Esophagus muscularis mucosa (tissue), 4 donors: ENCODE results near the gene SFT2D3. TPM values are rescaled to one million over a fixed set of nuclear protein-coding genes. Genes with fewer than 3 reads are reported as not detected.
A peak's percentile ranks its signal among the peaks of the same experiment; 100 is the strongest.

ENCODE experiments used
- DNase-seq: peaks from one replicate; pipeline ENCODE4 v3.0.0-alpha.2; 2017; ENCODE audit errors: extremely low spot score
- H3K27ac ChIP-seq, 4 donors: fragments of 200-600 bp; sonication (generic); replicated peaks in 1 of 4; 1 replicate in 3 of 4; 2 replicates in 1 of 4; pipeline ENCODE4 v1.5.1; 2016 to 2019; ENCODE audit warnings: mild to moderate bottlenecking in 1 of 4
- H3K27me3 ChIP-seq, 4 donors: fragments of 200-600 bp; sonication (generic); one replicate each; pipeline versions ENCODE4 v1.5.1 to v1.6.0; 2016 to 2019
- H3K36me3 ChIP-seq, 4 donors: fragments of 200-600 bp; sonication (generic); one replicate each; pipeline ENCODE4 v1.5.1; 2016 to 2019
- H3K4me1 ChIP-seq, 4 donors: fragments of 200-600 bp; sonication (generic); one replicate each; pipeline ENCODE4 v1.5.1; 2016 to 2019
- H3K4me3 ChIP-seq, 4 donors: fragments of 200-600 bp; sonication (generic); 1 replicate in 2 of 4; 2 replicates in 2 of 4; pipeline ENCODE4 v1.5.1; 2016 to 2019; ENCODE audit warnings: mild to moderate bottlenecking in 4 of 4, moderate library complexity in 1 of 4
- H3K9me3 ChIP-seq, 4 donors: fragments of 200-600 bp; sonication (generic); 1 replicate in 3 of 4; 2 replicates in 1 of 4; pipeline ENCODE4 v1.5.1; 2016 to 2019
- EP300 ChIP-seq: sonication (generic); formaldehyde crosslinking; IDR thresholded peaks from one replicate; pipeline ENCODE4 v1.6.1; 2017; ENCODE audit warnings: antibody characterized with exemption
- POLR2A ChIP-seq: fragments of 450-650 bp; IDR thresholded peaks from one replicate; pipeline ENCODE4 v1.6.1; 2017; ENCODE audit warnings: antibody characterized with exemption, moderate library complexity, mild to moderate bottlenecking, low read depth
- POLR2AphosphoS5 ChIP-seq, 2 donors: sonication (generic); formaldehyde crosslinking; IDR thresholded peaks; one replicate each; pipeline ENCODE4 v1.6.1; 2017; ENCODE audit warnings: antibody characterized with exemption in 2 of 2
- WGBS: methylation state at CpG from one replicate; pipeline ENCODE4 v1.1.5; 2018; 5-methylcytosine and 5-hydroxymethylcytosine counted together
- intact Hi-C: fragments of 100-400 bp; cut with DNase I; formaldehyde crosslinking; loops from one replicate; pipeline ENCODE4 v1.15.1; 2023
- total RNA-seq, 4 donors: library from RNA; depleted of rRNA; stranded (reverse); fragments of >200 nt; gene quantifications; one replicate each; pipeline versions ENCODE4 v1.1.0 to v1.2.1, GENCODE V29; 2016
- TF ChIP-seq, protein P1 (sequence below), 3 experiments: fragments of 200-600 bp in 2 of 3; fragments of 450-650 bp in 1 of 3; sonication (generic) in 2 of 3; IDR thresholded peaks; one replicate each; pipeline ENCODE4 v1.5.1; 2017 to 2019; ENCODE audit warnings: antibody characterized with exemption in 3 of 3, mild to moderate bottlenecking in 2 of 3, moderate library complexity in 1 of 3

Gene SFT2D3
- total RNA-seq, 4 donors from 2014 or later, result 5.8 to 11.8 (median 9.4) TPM

DNA sequence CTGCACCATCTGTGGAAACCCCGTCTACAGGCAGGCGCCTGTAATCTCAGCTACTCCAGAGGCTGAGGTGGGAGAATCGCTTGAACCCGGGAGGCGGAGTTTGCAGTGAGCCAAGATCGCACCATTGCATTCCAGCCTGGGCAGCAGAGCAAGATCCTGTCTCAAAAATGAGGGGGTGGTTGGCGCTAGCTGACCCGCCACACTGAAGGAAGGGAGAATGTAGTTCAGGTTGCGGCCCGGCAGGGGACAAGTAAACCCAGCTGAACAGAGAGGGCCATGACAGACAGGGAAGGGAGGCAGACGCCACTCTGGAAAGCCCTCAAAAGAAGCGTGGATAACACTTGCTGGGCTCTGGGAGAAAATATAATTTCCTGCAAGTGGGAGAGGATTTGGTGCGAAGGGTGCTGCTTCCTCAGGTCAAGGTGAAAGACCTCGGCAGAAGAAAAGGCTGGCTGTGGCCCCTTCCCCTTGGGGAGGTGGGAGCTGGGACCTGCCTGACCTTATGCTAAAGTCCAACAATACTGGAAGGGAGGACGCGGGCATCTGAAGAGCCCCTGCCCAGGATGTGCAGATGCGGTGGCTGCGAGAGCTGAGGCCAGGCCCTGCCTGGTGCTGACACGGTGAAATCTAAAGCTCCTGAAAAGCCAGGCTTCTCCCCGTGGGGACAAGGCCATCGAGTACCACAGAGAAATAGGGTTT, 3.7 kb upstream of the SFT2D3 start:
- Histone ChIP-seq H3K4me1 (peaks cover 19 to 29% (median 25%) of the 10 kb centered on the region in 4 donors), H3K36me3 (no peaks in the 10 kb centered on the region), H3K27me3 (no peaks in the 10 kb centered on the region), H3K27ac (no peak overlapping the region), H3K9me3 (no peaks in the 10 kb centered on the region), H3K4me3 (no peak overlapping the region)
- no peak for DNase-seq
- WGBS, result 93% methylated on average over 21 of the region's 21 CpGs
- TF ChIP-seq EP300 (no peak), POLR2AphosphoS5 (IDR thresholded peaks at IDR 0.05) (no peak)
- TF ChIP-seq, protein P1, sequence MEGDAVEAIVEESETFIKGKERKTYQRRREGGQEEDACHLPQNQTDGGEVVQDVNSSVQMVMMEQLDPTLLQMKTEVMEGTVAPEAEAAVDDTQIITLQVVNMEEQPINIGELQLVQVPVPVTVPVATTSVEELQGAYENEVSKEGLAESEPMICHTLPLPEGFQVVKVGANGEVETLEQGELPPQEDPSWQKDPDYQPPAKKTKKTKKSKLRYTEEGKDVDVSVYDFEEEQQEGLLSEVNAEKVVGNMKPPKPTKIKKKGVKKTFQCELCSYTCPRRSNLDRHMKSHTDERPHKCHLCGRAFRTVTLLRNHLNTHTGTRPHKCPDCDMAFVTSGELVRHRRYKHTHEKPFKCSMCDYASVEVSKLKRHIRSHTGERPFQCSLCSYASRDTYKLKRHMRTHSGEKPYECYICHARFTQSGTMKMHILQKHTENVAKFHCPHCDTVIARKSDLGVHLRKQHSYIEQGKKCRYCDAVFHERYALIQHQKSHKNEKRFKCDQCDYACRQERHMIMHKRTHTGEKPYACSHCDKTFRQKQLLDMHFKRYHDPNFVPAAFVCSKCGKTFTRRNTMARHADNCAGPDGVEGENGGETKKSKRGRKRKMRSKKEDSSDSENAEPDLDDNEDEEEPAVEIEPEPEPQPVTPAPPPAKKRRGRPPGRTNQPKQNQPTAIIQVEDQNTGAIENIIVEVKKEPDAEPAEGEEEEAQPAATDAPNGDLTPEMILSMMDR (IDR thresholded peaks at IDR 0.05), result no peak
- intact Hi-C loops, result loop anchor here (5.0 kb wide), 2 partner anchors 105 to 190 kb away; no protein-coding TSS in a partner anchor

DNA sequence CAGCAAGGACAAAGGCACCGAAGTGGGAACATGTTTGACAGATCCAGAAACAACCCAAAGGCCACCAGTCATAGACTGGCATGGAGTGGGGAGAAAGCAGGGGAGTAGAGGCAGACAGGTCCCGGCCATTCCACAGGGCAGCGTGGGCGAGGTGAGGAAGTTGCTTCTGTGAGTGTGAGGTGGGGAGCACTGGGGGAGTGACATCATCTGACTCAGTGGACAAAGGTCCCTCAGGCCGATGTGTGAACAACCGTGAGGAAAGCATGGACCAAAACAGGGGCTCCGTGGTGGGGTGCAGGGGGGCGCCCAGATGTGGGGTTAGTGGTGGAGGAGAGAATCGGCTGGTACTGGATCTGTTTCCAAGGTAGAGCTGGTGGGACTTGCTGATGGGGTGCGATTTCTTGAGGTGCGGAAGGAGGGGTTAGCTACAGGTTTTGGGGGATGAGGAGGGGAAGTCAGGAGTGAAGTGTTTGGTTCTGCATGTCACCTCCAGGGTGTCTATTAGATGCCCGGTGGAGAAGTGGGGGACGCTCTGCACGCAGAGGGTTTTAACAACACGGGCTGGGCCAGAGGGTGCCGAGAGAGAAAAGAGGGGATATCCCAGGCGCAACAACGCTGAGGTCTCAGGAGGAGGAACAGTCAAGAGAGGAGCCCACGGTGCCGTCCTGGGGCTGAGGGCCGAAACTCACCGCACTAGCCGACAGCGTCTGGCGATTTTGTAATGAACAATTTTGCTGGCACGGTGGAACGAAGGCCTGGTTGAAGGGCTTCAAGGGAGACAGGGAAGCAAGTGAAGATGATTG, 2.5 kb upstream of the SFT2D3 start:
- no peak for TF ChIP-seq EP300
- TF ChIP-seq POLR2A, result no peak
- no peak for TF ChIP-seq POLR2AphosphoS5 (IDR thresholded peaks at IDR 0.05)
- TF ChIP-seq, protein P1 (IDR thresholded peaks at IDR 0.05), result no peak
- H3K4me3 ChIP-seq, result no peak overlapping the region
- no peaks in the 10 kb centered on the region for H3K9me3 ChIP-seq
- intact Hi-C loops, result loop anchor here (5.0 kb wide), 2 partner anchors 106 to 191 kb away; no protein-coding TSS in a partner anchor
- H3K27me3 ChIP-seq, result no peaks in the 10 kb centered on the region
- no peaks in the 10 kb centered on the region for H3K36me3 ChIP-seq
- no peak for DNase-seq
- peaks cover 29 to 40% (median 35%) of the 10 kb centered on the region in 4 donors for H3K4me1 ChIP-seq
- H3K27ac ChIP-seq, result no peak overlapping the region
- WGBS, result 92% methylated on average over 26 of the region's 27 CpGs

DNA sequence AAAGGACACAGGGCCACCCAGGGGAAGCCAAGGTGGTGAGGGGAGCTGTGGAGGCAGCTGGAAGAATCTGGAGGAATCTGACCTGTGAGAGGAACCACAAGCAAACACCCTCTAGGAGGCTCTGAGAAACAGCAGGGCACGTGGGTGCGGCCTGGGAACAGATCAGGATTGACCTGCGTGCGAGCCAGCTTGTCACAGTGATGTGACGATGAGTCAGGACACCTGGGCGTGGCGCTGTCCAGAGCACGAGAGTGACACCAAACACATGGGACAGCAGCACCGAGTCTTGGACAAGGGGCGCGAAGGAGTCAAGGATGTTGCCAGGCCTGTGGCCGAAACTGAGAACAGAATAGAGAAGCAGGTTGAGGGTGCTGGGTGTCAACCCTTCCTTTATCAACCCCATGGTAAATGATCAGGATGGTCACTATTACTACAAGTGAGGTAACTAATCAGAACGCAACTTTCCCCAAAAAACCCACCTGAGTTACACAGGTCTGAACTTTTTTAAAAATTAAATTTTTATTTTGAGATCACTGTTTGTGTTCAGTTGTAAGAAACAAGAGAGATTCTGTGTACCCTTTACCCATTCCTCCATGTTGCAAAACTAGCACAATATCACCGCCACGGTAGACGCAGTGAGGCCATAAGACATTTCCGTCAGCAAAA, 637 bp upstream of the SFT2D3 start:
- Histone ChIP-seq H3K4me1 (peaks cover 36 to 49% (median 45%) of the 10 kb centered on the region in 4 donors), H3K27me3 (no peaks in the 10 kb centered on the region), H3K36me3 (peaks cover 0 to 7% (median 1%) of the 10 kb centered on the region in 4 donors), H3K4me3 (peak overlapping the region; percentile 79 to 95 (median 82)), H3K27ac (peak overlapping the region; percentile 91 to 98 (median 97)), H3K9me3 (no peaks in the 10 kb centered on the region)
- TF ChIP-seq POLR2AphosphoS5 (IDR thresholded peaks at IDR 0.05), result no peak
- TF ChIP-seq EP300, result no peak
- intact Hi-C loops, result loop anchor here (5.0 kb wide), 1 partner anchor 107 kb away; no protein-coding TSS in a partner anchor
- DNase-seq, result no peak
- 48% methylated on average over 17 of the region's 17 CpGs for WGBS

DNA sequence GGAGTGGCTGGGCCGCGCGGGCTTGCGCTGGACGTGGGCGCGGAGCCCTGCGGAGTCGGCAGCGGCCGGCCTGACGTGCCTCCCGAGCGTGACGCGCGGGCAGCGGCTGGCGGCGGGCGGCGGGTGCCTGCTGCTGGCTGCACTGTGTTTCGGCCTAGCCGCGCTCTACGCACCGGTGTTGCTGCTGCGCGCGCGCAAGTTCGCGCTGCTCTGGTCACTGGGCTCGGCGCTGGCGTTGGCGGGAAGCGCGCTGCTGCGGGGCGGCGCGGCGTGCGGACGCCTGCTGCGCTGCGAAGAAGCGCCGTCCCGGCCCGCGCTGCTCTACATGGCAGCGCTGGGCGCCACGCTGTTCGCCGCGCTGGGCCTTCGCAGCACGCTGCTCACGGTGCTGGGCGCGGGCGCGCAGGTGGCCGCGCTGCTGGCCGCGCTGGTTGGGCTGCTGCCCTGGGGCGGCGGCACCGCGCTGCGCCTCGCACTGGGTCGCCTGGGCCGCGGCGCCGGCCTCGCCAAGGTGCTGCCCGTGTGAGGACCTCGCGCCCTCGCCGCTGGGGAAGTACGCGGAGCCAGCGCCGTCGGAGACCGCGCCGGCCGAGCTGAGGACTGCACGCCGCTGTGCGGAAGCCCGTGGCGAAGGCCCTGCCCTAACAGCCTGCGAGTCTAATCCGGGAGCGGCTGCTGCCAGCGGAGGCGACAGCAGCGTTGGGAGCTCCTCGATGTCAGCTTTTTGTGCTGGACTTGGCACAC, 526 bp downstream of the SFT2D3 start:
- intact Hi-C loops, result loop anchor here (5.0 kb wide), 1 partner anchor 105 kb away; no protein-coding TSS in a partner anchor
- peak overlapping the region; percentile 91 to 98 (median 97) for H3K27ac ChIP-seq
- H3K27me3 ChIP-seq, result no peaks in the 10 kb centered on the region
- no peak for DNase-seq
- peaks cover 0 to 18% (median 12%) of the 10 kb centered on the region in 4 donors for H3K36me3 ChIP-seq
- H3K4me3 ChIP-seq, result peak overlapping the region; percentile 79 to 95 (median 82)
- WGBS, result no CpG with 5 or more reads among the region's 108 CpGs
- H3K4me1 ChIP-seq, result peaks cover 36 to 47% (median 42%) of the 10 kb centered on the region in 4 donors
- TF ChIP-seq, protein P1 (IDR thresholded peaks at IDR 0.05), result peak in 1 of 3 experiments; percentile 52
- TF ChIP-seq POLR2AphosphoS5 (IDR thresholded peaks at IDR 0.05) (peak; percentile 58 to 68), EP300 (no peak), POLR2A (no peak)
- H3K9me3 ChIP-seq, result no peaks in the 10 kb centered on the region
